PFSK-1 (cell line): Measurements from ENCODE around the gene ZNF581.

Source experiments
- FOXP2 ChIP-seq: optimal IDR thresholded peaks from 2 replicates; pipeline ENCODE3; 2011; ENCODE audit warnings: borderline replicate concordance, control low read depth, inconsistent platforms; ENCODE audit not compliant: insufficient read depth; ENCODE audit errors: extremely low read length, extremely low read depth
- POLR2AphosphoS5 ChIP-seq: IDR thresholded peaks from 2 replicates; pipeline ENCODE4 v1.6.1; 2012; ENCODE audit warnings: low read depth, mild to moderate bottlenecking, control low read depth, low read length, moderate library complexity
- REST ChIP-seq, 2 experiments: IDR thresholded peaks; 2 replicates each; pipeline versions ENCODE4 v1.6.1 to v1.8.0; 2011 to 2012; ENCODE audit warnings: low read depth in 2 of 2, low read length in 2 of 2, control low read depth in 1 of 2, inconsistent platforms in 1 of 2, mild to moderate bottlenecking in 1 of 2, moderate library complexity in 1 of 2; ENCODE audit not compliant: insufficient read depth in 1 of 2
- SIN3A ChIP-seq: IDR thresholded peaks from 2 replicates; pipeline ENCODE4 v1.6.1; 2012; ENCODE audit warnings: mild to moderate bottlenecking, low read length, moderate library complexity, borderline replicate concordance; ENCODE audit not compliant: insufficient read depth
- TAF1 ChIP-seq: IDR thresholded peaks from 2 replicates; pipeline ENCODE4 v1.6.1; 2012; ENCODE audit warnings: low read length, control low read depth, borderline replicate concordance; ENCODE audit not compliant: insufficient read depth

The ZNF581 gene

GRCh38 chr19:55642153-55643002, 1.1 kb upstream of the ZNF581 start:
- TF ChIP-seq POLR2AphosphoS5 (peak; percentile 51; the same call in 1 of the 2 replicates), TAF1 (no peak), FOXP2 (no peak), SIN3A (0 out of 2 replicates have a peak, but pooled peaks have one; percentile 35), REST (IDR thresholded peaks at IDR 0.05; ENCODE audit: insufficient read depth in 1 of 2, low read depth in 2 of 2, low read length in 2 of 2) (no peak)

GRCh38 chr19:55643887-55644176, 383 bp downstream of the ZNF581 start:
- no peak for TF ChIP-seq REST (IDR thresholded peaks at IDR 0.05; ENCODE audit: insufficient read depth in 1 of 2, low read depth in 2 of 2, low read length in 2 of 2)
- no peak for TF ChIP-seq SIN3A
- no peak for TF ChIP-seq TAF1
- TF ChIP-seq FOXP2, result no peak
- no peak for TF ChIP-seq POLR2AphosphoS5

GRCh38 chr19:55644191-55644833, 863 bp downstream of the ZNF581 start:
- TF ChIP-seq REST (IDR thresholded peaks at IDR 0.05; ENCODE audit: insufficient read depth in 1 of 2, low read depth in 2 of 2, low read length in 2 of 2) (no peak), FOXP2 (no peak), SIN3A (no peak), TAF1 (no peak), POLR2AphosphoS5 (no peak)

GRCh38 chr19:55644842-55645511, 1.5 kb downstream of the ZNF581 start:
- TF ChIP-seq FOXP2, result no peak
- TF ChIP-seq SIN3A, result no peak
- no peak for TF ChIP-seq REST (IDR thresholded peaks at IDR 0.05; ENCODE audit: insufficient read depth in 1 of 2, low read depth in 2 of 2, low read length in 2 of 2)
- no peak for TF ChIP-seq TAF1
- TF ChIP-seq POLR2AphosphoS5, result no peak
